D721Med (cell line): ENCODE data around the gene CNTNAP2.

Experiments
- DNase-seq: peaks from one replicate; pipeline ENCODE4 v3.0.0; 2011; ENCODE audit warnings: low spot score; ENCODE audit not compliant: insufficient read length
- FAIRE-seq: peaks from 2 replicates; lab custom pipeline; 2011; peaks lifted over from hg19 to GRCh38; lab: Jason Lieb, UNC
- TF ChIP-seq, protein P1 (sequence below): IDR thresholded peaks from 2 replicates; pipeline ENCODE4 v1.5.1; 2012; ENCODE audit warnings: mild to moderate bottlenecking, control low read depth; ENCODE audit not compliant: insufficient read depth; ENCODE audit errors: missing control alignments

Gene CNTNAP2

DNA sequence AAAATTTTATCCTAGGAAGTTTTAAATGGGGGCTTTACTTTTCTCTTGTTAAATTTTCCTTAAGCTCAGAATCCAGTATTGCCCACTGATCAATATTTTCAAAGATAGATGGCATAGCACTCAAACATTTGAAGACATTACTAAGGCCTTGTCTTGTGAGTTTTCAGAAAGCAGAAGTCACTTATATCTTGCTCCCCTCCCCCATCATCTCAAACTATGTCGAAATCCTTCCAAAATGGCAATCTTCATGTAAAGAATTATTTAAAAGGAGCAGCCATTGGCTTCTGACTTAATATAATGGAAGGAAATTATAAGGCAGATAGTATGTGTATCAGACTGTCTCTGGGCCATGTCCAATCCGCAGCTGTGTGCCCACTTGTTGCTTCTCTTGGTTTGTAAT, 1920.4 kb downstream of the CNTNAP2 start:
- no peak for DNase-seq
- TF ChIP-seq, protein P1, sequence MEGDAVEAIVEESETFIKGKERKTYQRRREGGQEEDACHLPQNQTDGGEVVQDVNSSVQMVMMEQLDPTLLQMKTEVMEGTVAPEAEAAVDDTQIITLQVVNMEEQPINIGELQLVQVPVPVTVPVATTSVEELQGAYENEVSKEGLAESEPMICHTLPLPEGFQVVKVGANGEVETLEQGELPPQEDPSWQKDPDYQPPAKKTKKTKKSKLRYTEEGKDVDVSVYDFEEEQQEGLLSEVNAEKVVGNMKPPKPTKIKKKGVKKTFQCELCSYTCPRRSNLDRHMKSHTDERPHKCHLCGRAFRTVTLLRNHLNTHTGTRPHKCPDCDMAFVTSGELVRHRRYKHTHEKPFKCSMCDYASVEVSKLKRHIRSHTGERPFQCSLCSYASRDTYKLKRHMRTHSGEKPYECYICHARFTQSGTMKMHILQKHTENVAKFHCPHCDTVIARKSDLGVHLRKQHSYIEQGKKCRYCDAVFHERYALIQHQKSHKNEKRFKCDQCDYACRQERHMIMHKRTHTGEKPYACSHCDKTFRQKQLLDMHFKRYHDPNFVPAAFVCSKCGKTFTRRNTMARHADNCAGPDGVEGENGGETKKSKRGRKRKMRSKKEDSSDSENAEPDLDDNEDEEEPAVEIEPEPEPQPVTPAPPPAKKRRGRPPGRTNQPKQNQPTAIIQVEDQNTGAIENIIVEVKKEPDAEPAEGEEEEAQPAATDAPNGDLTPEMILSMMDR: no peak
- FAIRE-seq: no peak

DNA sequence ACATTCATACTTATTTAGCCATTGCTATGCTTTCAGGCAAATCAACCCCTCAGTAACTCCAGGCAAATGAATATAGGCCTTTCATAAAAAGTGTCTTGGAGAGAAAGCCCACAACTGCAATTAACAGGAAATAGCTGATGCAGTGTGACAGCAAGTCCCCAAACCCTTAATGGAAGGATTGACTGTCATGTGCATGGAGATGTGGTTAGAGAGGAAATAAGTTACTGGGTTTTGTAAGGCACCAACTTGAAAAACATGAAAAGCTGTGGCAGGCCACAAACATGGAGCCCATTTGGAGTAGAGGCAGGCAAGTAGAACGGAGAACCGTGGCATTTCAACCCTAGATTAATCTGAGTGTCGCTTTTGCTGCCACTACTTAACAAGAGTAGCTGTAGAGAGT, 1924.6 kb downstream of the CNTNAP2 start:
- TF ChIP-seq, protein P1: no peak
- DNase-seq (no peak), FAIRE-seq (no peak)

DNA sequence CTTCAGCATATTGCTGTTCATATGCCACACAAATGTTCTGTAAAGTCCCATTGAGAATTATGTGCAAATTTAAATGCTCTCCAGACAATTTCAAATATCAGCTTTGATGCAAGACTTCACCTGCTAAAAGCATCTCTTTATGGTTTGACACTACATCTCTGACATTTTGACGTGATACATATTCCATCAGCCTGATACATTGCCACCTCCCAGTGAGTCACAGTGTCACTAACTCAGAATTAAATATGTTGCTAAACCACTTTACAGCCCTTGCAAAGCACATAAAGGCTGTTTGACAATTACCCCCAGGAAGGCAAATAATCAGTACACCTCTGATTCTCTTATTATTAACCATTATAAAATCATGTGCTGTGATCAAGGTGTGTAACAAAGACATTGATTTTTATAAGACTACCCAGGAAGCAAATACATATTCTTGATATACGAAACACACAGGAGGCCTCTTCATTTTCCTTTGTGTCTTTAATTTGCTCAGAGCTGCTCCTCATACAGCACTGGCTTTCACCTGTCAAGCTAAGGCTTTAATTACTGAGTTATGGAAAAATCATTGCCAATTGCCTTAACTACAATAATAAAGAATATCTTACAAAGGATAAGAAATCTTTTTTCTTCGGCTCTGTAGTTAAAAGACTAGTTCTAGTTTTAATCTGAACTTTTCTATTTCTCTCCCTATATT, 1926.5 kb downstream of the CNTNAP2 start:
- DNase-seq (no peak), FAIRE-seq (no peak)
- TF ChIP-seq, protein P1: no peak

DNA sequence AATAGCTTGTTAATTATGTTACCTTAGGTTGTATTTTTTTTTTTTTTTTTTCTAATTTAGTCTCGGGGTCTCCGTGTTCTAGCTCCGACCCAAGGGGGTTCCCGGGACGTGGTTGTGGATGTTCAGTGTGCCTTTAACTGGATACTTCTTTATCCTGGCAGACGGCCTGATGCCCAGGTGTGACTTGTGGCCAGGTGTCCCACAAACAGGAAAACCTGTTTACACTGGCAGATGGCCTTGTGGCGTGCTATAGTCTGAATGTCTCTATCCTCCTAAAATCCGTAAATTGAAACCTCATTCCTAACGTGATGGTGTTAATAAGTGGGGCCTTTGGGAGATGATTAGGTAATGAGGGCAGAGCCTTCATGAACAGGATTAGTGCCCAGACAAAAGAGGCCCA, 1927.6 kb downstream of the CNTNAP2 start:
- FAIRE-seq (no peak), DNase-seq (no peak)
- TF ChIP-seq, protein P1: no peak

DNA sequence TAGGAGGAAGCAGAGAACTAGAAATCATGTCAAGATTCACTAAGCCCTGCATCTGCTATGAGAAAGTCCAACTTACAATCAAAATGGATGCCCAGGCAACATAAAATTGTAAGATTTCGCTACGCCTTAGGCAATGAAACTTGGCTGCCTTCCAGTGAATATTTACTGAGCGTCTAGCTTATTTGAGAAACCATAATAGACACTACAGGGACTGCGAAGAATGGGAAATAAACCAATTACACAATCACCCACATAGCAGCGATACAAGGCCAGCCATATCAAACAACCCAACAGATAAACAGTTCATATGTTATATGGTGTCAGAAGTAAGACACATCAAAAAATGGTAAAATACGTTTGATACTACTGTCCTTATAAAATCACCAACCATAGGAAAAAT, 1928.9 kb downstream of the CNTNAP2 start:
- TF ChIP-seq, protein P1: no peak
- DNase-seq: no peak
- no peak for FAIRE-seq

DNA sequence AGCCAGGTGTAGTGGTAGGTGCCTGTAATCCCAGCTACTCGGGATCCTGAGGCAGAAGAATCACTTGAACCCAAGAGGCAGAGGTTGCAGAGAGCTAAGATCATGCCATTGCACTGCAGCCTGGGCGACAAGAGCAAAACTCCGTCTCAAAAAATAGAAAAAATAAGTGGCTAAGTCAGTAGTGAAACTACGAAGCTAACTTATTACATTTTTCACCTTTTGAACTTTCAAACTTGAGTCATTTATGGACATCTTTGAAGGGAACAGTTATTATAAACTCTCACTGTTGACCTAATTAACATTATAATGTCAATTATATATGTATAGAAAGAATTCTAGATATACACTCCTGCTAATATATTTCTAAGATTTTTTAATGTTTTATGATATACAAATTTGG, 1932.5 kb downstream of the CNTNAP2 start:
- TF ChIP-seq, protein P1: no peak
- DNase-seq (no peak), FAIRE-seq (no peak)

DNA sequence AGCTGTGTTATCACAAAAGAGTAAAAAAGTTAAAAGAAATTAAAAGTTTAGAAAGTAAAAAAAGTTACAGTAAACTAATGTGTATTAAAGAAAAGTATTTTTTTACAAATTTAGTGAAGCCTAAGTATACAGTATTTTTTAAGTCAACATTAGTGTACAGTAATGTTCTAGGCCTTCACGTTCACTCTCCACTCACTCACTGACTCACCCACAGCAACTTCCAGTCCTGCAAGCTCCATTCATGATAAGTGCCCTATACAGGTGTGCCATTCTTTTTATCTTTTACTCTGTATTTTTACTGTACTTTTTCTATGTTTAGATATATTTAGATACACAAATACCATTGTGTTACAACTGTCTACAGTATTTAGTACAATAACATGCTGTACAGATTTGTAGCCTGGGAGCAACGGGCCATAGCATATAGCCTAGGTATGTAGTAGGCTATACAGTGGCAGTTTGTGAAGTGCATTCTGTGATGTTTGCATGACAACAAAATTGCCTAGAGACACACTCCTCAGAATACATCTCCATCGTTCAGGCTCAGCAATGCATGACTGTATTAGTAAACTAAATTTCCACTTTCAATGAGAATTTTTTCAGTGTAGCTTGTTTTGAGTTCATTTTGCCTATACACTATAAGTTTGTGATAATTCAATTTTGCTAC, 1934.0 kb downstream of the CNTNAP2 start:
- FAIRE-seq: no peak
- no peak for DNase-seq
- TF ChIP-seq, protein P1: no peak
